AG04450 (cell line): ENCODE measurements around the gene ARRDC3. TPM values are rescaled to one million over a fixed set of nuclear protein-coding genes. Genes with fewer than 3 reads are reported as not detected.

Experiments used
- CTCF ChIA-PET: fragments of 300-600, 350-600 bp; formaldehyde crosslinking; extraction: SDS; loops from one replicate; lab custom pipeline; 2022; ENCODE audit warnings: antibody characterized with exemption, inconsistent platforms; lab: Charles Lee
- POLR2A ChIA-PET: fragments of 350-600 bp; formaldehyde crosslinking; extraction: SDS; loops from one replicate; lab custom pipeline; 2021; ENCODE audit warnings: antibody characterized with exemption, inconsistent platforms; lab: Yijun Ruan, JAX
- DNase-seq: peaks from one replicate; pipeline ENCODE4 v3.0.0-alpha.2; 2011; ENCODE audit warnings: low read depth, low spot score
- H3K27ac ChIP-seq: one replicate; pipeline ENCODE4 v1.5.1; 2012; ENCODE audit warnings: low read depth, low read length, control low read depth
- H3K27me3 ChIP-seq: one replicate; pipeline ENCODE4 v1.6.0; 2012; ENCODE audit warnings: low read length; ENCODE audit not compliant: control insufficient read depth, insufficient read depth
- H3K4me3 ChIP-seq: 2 replicates; pipeline ENCODE4 v1.5.1; 2011; ENCODE audit warnings: mild to moderate bottlenecking, low read depth, low read length, control low read depth
- H3K9me3 ChIP-seq: 2 replicates; pipeline ENCODE4 v1.5.1; 2012; ENCODE audit warnings: low read length; ENCODE audit not compliant: control insufficient read depth, insufficient read depth
- CTCF ChIP-seq: IDR thresholded peaks from 2 replicates; pipeline ENCODE4 v1.5.1; 2011; ENCODE audit warnings: low read depth, low read length, control low read depth, inconsistent platforms
- polyA plus RNA-seq: library from polyadenylated mRNA; depleted of rRNA; stranded (reverse); fragments of >200 nt; gene quantifications from 2 replicates; pipeline ENCODE4 v1.2.3, GENCODE V29; 2011

Gene ARRDC3
- polyA plus RNA-seq, 1 experiment, result 38.3 TPM

DNA sequence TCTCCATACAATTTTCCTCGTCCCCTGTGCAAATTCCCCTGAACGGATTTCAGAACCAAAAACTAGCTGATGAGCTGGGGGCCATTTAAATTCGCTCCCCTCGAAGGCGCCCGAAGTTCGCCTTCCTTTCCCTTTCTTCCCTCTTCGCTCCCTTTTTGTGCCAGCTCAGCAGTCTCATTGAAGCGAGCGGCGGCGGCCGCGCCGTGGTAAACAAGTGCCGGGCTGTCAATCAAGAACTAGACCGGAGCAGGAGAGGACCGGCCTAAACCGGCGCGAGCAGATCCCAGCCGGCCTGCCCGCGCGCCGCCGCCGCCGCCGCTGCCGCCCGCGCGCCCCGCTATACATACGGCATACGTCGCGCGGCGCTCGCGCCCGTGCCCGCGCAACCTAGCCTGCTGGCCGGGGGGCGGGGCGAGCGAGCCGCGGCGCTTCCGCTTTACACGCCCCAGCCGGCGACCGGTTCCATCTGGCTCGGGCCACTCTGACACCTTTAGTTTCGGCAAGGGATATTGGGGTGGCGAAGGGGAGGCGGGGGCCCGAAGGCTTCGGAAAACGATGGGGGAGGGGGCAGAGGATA, 3.1 kb downstream of the ARRDC3 start:
- no peaks in the 10 kb centered on the region for H3K27me3 ChIP-seq
- H3K27ac ChIP-seq, result peak overlapping the region; percentile 96
- POLR2A ChIA-PET, result interaction anchor here (0.6 to 2.2 kb wide), 5 partner anchors 9 to 230 kb away, joined by 3 to 13 read pairs (median 5); no protein-coding TSS in a partner anchor
- no peak for TF ChIP-seq CTCF
- DNase-seq, result peak; percentile 59
- CTCF ChIA-PET, result interaction anchor here (0.6 to 1.2 kb wide), 2 partner anchors 160 to 448 kb away, joined by 4 to 6 read pairs; no protein-coding TSS in a partner anchor
- peaks cover 2% of the 10 kb centered on the region; the same call in 1 of the 2 replicates for H3K9me3 ChIP-seq
- peak overlapping the region; percentile 86 for H3K4me3 ChIP-seq

GRCh38 chr5:91379246-91379913, 3.7 kb downstream of the ARRDC3 start:
- Histone ChIP-seq H3K27me3 (no peaks in the 10 kb centered on the region), H3K9me3 (peaks cover 2% of the 10 kb centered on the region; the same call in 1 of the 2 replicates), H3K27ac (peak overlapping the region; percentile 95), H3K4me3 (peak overlapping the region; percentile 77)
- CTCF ChIA-PET, result interaction anchor here (0.6 to 1.6 kb wide), 2 partner anchors 447 kb away, joined by 4 to 7 read pairs; no protein-coding TSS in a partner anchor
- no peak for DNase-seq
- POLR2A ChIA-PET, result interaction anchor here (0.6 to 2.2 kb wide), 5 partner anchors 8 to 229 kb away, joined by 3 to 13 read pairs (median 5); no protein-coding TSS in a partner anchor
- TF ChIP-seq CTCF, result no peak

GRCh38 chr5:91378752-91379211, 4.3 kb downstream of the ARRDC3 start:
- peak overlapping the region; percentile 77 for H3K4me3 ChIP-seq
- ChIA-PET CTCF (interaction anchor here (0.6 to 1.6 kb wide), 3 partner anchors 22 to 447 kb away, joined by 3 to 7 read pairs (median 4); no protein-coding TSS in a partner anchor), POLR2A (no interaction called here)
- no peak for TF ChIP-seq CTCF
- H3K27me3 ChIP-seq, result no peaks in the 10 kb centered on the region
- no peak overlapping the region for H3K27ac ChIP-seq
- no peak for DNase-seq
- peaks cover 2% of the 10 kb centered on the region; the same call in 1 of the 2 replicates for H3K9me3 ChIP-seq

DNA sequence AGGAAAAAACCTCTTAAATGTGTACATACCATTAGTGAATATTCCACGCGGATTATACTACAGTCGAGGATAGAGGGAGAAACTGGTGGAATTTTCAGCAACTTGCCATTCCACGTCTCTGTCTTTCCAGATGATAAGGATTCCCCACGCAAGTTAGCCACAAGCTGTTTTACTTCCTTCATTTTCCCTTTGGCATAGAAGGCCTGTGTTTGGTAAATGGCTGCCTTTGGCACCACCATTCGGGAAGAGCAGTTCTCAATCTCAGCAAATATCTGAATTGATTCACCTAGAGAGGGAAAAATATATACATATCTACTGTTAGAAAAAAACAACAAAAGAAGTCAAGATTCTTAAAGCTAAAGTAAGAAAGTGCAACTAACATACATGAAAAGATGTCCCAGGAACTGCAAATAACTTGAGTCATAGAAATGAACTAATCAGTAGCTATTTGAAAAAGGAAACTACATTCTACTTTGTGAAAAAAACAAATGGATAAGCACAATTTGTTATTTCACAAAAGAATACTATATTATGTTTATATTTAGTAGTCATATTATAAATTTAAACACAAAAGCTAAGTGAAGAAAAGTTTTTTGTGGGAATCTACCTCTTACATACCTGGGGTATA, 8.1 kb downstream of the ARRDC3 start:
- no peaks in the 10 kb centered on the region for H3K9me3 ChIP-seq
- no peak overlapping the region for H3K4me3 ChIP-seq
- DNase-seq, result no peak
- no peak for TF ChIP-seq CTCF
- ChIA-PET POLR2A (no interaction called here), CTCF (interaction anchor here (1.5 to 5.8 kb wide), 3 partner anchors 11 to 443 kb away, joined by 4 to 53 read pairs (median 6); no protein-coding TSS in a partner anchor)
- H3K27ac ChIP-seq, result no peak overlapping the region
- H3K27me3 ChIP-seq, result no peaks in the 10 kb centered on the region
